Ishikawa (cell line): Measurements from ENCODE around the gene HMGXB4.

Source experiments
- EGR1 ChIP-seq: IDR thresholded peaks from 2 replicates; pipeline ENCODE4 v1.6.1; 2012
- EP300 ChIP-seq: IDR thresholded peaks from 2 replicates; pipeline ENCODE4 v1.6.1; 2012; ENCODE audit warnings: borderline replicate concordance
- REST ChIP-seq: IDR thresholded peaks from 2 replicates; pipeline ENCODE4 v1.6.1; 2012; ENCODE audit warnings: low read depth, mild to moderate bottlenecking
- TCF12 ChIP-seq: IDR thresholded peaks from 2 replicates; pipeline ENCODE4 v1.6.1; 2012; ENCODE audit warnings: low read depth
- TF ChIP-seq, protein P1 (sequence below): IDR thresholded peaks from 2 replicates; pipeline ENCODE4 v1.6.1; 2012
- TF ChIP-seq, protein P2 (sequence below): IDR thresholded peaks from 2 replicates; pipeline ENCODE4 v1.6.1; 2012

DNA sequence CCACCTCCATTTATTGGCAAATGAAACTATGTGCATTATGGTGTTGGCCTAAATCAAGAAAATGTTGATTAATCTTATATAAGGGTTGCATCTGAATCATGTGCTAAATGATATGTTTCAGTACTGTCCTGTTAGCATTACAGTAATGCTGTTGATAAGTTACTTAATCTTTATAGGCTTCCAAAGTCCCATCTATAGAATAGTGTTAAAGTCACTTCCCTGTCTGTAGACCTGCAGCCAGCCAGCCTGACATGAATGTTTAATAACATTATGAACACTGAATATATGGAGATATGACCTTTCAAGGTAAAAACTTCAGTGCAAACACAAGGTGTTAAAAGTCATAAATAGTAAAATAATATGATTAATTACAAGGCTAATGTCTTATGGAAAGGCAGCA lies 38.8 kb downstream of the HMGXB4 start:
- no peak for TF ChIP-seq EGR1
- TF ChIP-seq, protein P1, sequence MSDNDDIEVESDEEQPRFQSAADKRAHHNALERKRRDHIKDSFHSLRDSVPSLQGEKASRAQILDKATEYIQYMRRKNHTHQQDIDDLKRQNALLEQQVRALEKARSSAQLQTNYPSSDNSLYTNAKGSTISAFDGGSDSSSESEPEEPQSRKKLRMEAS: no peak
- TF ChIP-seq REST: no peak
- TF ChIP-seq EP300: no peak
- TF ChIP-seq, protein P2, sequence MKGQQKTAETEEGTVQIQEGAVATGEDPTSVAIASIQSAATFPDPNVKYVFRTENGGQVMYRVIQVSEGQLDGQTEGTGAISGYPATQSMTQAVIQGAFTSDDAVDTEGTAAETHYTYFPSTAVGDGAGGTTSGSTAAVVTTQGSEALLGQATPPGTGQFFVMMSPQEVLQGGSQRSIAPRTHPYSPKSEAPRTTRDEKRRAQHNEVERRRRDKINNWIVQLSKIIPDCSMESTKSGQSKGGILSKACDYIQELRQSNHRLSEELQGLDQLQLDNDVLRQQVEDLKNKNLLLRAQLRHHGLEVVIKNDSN: no peak
- TF ChIP-seq TCF12: no peak
